GM19328 (cell line): Measurements from ENCODE around the gene APBB3.
A peak's percentile ranks its signal among the peaks of the same experiment; 100 is the strongest.

Experiments
- ATAC-seq: cut with Tn5 transposase; IDR thresholded peaks from one replicate; pipeline ENCODE4 v1.9.1; 2021; ENCODE audit warnings: mild to moderate bottlenecking, moderate library complexity; ENCODE audit not compliant: unreplicated experiment

The APBB3 gene

GRCh38 chr5:140555747-140556312 is 8.6 kb downstream of the APBB3 start:
- no peak for ATAC-seq

GRCh38 chr5:140554454-140554853 is 9.9 kb downstream of the APBB3 start:
- no peak for ATAC-seq

- ATAC-seq: no peak
Observed at GRCh38 chr5:140553657-140554056, 10.7 kb downstream of the APBB3 start.

GRCh38 chr5:140551872-140552271 is 12.5 kb downstream of the APBB3 start:
- no peak for ATAC-seq

- ATAC-seq: no peak
Observed at GRCh38 chr5:140550147-140551079, 14.0 kb downstream of the APBB3 start.

GRCh38 chr5:140549237-140550144 is 14.9 kb downstream of the APBB3 start:
- ATAC-seq: no peak

- ATAC-seq: no peak
Observed at GRCh38 chr5:140548791-140549190, 15.6 kb downstream of the APBB3 start.

- ATAC-seq: no peak
Observed at GRCh38 chr5:140548300-140548688, 16.1 kb downstream of the APBB3 start.

- ATAC-seq: peak; percentile 99
Observed at GRCh38 chr5:140547508-140548299, 16.7 kb downstream of the APBB3 start, which contains the start of gene EIF4EBP3. Gene EIF4EBP3, plus strand, starts transcription at chr5:140547662. Its CDS starts 76 bp downstream, at chr5:140547738.

- ATAC-seq: no peak
Observed at GRCh38 chr5:140546851-140547507, 17.4 kb downstream of the APBB3 start.

- no peak for ATAC-seq
Observed at GRCh38 chr5:140545606-140546005, 18.8 kb downstream of the APBB3 start.

- no peak for ATAC-seq
Observed at GRCh38 chr5:140544986-140545385, 19.4 kb downstream of the APBB3 start.

GRCh38 chr5:140542972-140543371 is 21.4 kb downstream of the APBB3 start:
- no peak for ATAC-seq

- no peak for ATAC-seq
Observed at GRCh38 chr5:140540227-140540626, 24.2 kb downstream of the APBB3 start.

GRCh38 chr5:140524003-140524402 is 40.4 kb downstream of the APBB3 start:
- ATAC-seq: no peak

GRCh38 chr5:140513124-140513523 is 51.3 kb downstream of the APBB3 start:
- no peak for ATAC-seq

- ATAC-seq: no peak
Observed at GRCh38 chr5:140509898-140510297, 54.5 kb downstream of the APBB3 start.
